K562 (cell line): ENCODE measurements around the gene APC2. TPM values are rescaled to one million over a fixed set of nuclear protein-coding genes. Genes with fewer than 3 reads are reported as not detected.

Source experiments
- ATF1 ChIP-seq, 2 experiments: fragments of 450-650 bp in 1 of 2; IDR thresholded peaks; 2 replicates each; pipeline ENCODE4 v1.6.1; 2016; ENCODE audit warnings: missing compliant biosample characterization in 1 of 2, missing genetic modification characterization in 1 of 2
- C11orf30 ChIP-seq: fragments of 450-650 bp; IDR thresholded peaks from 2 replicates; pipeline ENCODE4 v1.6.1; 2016; ENCODE audit warnings: low read depth, mild to moderate bottlenecking
- CHD4 ChIP-seq: fragments of 200-600 bp; sonication (generic); IDR thresholded peaks from 3 replicates; pipeline ENCODE4 v1.6.1; 2012; ENCODE audit warnings: low read depth, mild to moderate bottlenecking, mixed read lengths, low read length, inconsistent platforms; ENCODE audit not compliant: insufficient read depth, insufficient replicate concordance, poor library complexity, severe bottlenecking
- HMG20B ChIP-seq: fragments of 250-450 bp; sonication (Bioruptor Pico); IDR thresholded peaks from 2 replicates; pipeline ENCODE4 v1.5.0; 2021; ENCODE audit warnings: mild to moderate bottlenecking
- HNRNPLL ChIP-seq: fragments of 200-400 bp; formaldehyde crosslinking; IDR thresholded peaks from 2 replicates; pipeline ENCODE4 v1.6.1; 2017; ENCODE audit warnings: low read length, low read depth, mild to moderate bottlenecking; ENCODE audit not compliant: poor library complexity, severe bottlenecking
- NCOA2 ChIP-seq, 2 experiments: fragments of 450-650 bp; IDR thresholded peaks; 2 replicates each; pipeline ENCODE4 v1.6.1; 2018; ENCODE audit warnings: mild to moderate bottlenecking in 2 of 2, moderate library complexity in 1 of 2; ENCODE audit not compliant: partially characterized antibody in 2 of 2
- RUNX1 ChIP-seq: sonication (generic); IDR thresholded peaks from 2 replicates; pipeline ENCODE4 v1.6.1; 2016; ENCODE audit warnings: antibody characterized with exemption, low read depth
- SMARCB1 ChIP-seq: IDR thresholded peaks from 2 replicates; pipeline ENCODE4 v1.6.1; 2011; ENCODE audit warnings: improper control_type of control experiment, low read depth; ENCODE audit not compliant: insufficient read length
- TSC22D4 ChIP-seq: fragments of 450-650 bp; IDR thresholded peaks from 2 replicates; pipeline ENCODE4 v1.6.1; 2016; ENCODE audit warnings: missing genetic modification characterization, missing biosample characterization, control low read depth
- UBTF ChIP-seq, 2 experiments: IDR thresholded peaks; 2 replicates each; pipeline ENCODE4 v1.6.1; 2012; ENCODE audit warnings: improper control_type of control experiment in 2 of 2, low read depth in 2 of 2, low read length in 2 of 2, borderline replicate concordance in 1 of 2
- ZFX ChIP-seq: sonication (generic); formaldehyde crosslinking; IDR thresholded peaks from 2 replicates; pipeline ENCODE4 v1.8.0; 2022; ENCODE audit warnings: mild to moderate bottlenecking, missing genetic modification reagents, moderate library complexity
- ZNF133 ChIP-seq: fragments of 250-450 bp; sonication (Bioruptor Pico); IDR thresholded peaks from 2 replicates; pipeline ENCODE4 v1.4.0; 2020; ENCODE audit warnings: mild to moderate bottlenecking
- polyA plus RNA-seq, 8 experiments: library from polyadenylated mRNA; depleted of rRNA in 4 of 8; stranded (reverse) in 5 of 8; unstranded in 3 of 8; fragments of >200 nt; fragmentation: Nextera tagmentation in 2 of 8; fragmentation: Illumina TruSeq in 1 of 8; extraction: Ambion mirVana in 2 of 8; extraction: Trizol in 1 of 8; gene quantifications; 2 replicates each; pipeline versions ENCODE4 v1.2.1 to v1.2.3, GENCODE V29; 2011 to 2014; ENCODE audit warnings: inconsistent platforms in 1 of 8, missing spikeins in 1 of 8
- total RNA-seq, 7 experiments: library from RNA; depleted of rRNA in 6 of 7; stranded (reverse); fragments of >200 nt in 6 of 7; fragmentation: Illumina TruSeq in 2 of 7; extraction: Trizol in 2 of 7; gene quantifications; 2 replicates each; pipeline versions ENCODE4 v1.2.1 to v1.2.3, GENCODE V29; 2011 to 2021; ENCODE audit warnings: low replicate concordance in 1 of 7
- TF ChIP-seq, protein P1 (sequence below): fragments of 250-450 bp; sonication (Bioruptor Pico); IDR thresholded peaks from 2 replicates; pipeline ENCODE4 v1.8.0; 2022; ENCODE audit warnings: inconsistent platforms
- TF ChIP-seq, protein P2 (sequence below): fragments of 250-450 bp; sonication (Bioruptor Pico); IDR thresholded peaks from 2 replicates; pipeline ENCODE4 v1.8.0; 2021; ENCODE audit warnings: mild to moderate bottlenecking, moderate library complexity
- TF ChIP-seq, protein P3 (sequence below): fragments of 250-450 bp; sonication (Bioruptor Pico); IDR thresholded peaks from 2 replicates; pipeline ENCODE4 v1.4.0; 2020; ENCODE audit warnings: mild to moderate bottlenecking, moderate library complexity
- TF ChIP-seq, protein P4 (sequence below): fragments of 450-650 bp; IDR thresholded peaks from 2 replicates; pipeline ENCODE4 v1.6.1; 2016

APC2 gene
- total and polyA plus RNA-seq, 9 of the 15 experiments (the other 6 are each of a cell fraction or from before 2014, with no cell fraction given): 0.01 to 0.40 (median 0.05) TPM; not detected in 3

- TF ChIP-seq, protein P1, sequence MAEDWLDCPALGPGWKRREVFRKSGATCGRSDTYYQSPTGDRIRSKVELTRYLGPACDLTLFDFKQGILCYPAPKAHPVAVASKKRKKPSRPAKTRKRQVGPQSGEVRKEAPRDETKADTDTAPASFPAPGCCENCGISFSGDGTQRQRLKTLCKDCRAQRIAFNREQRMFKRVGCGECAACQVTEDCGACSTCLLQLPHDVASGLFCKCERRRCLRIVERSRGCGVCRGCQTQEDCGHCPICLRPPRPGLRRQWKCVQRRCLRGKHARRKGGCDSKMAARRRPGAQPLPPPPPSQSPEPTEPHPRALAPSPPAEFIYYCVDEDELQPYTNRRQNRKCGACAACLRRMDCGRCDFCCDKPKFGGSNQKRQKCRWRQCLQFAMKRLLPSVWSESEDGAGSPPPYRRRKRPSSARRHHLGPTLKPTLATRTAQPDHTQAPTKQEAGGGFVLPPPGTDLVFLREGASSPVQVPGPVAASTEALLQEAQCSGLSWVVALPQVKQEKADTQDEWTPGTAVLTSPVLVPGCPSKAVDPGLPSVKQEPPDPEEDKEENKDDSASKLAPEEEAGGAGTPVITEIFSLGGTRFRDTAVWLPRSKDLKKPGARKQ (CRISPR knock-in tag): no peak
- TF ChIP-seq HMG20B (CRISPR knock-in tag) (no peak), SMARCB1 (no peak), ZNF133 (CRISPR knock-in tag) (0 out of 2 replicates have a peak, but pooled peaks have one; percentile 17), ATF1 (CRISPR knock-in tag; IDR thresholded peaks at IDR 0.05) (no peak), ATF1 (tag; IDR thresholded peaks at IDR 0.05) (no peak), TSC22D4 (tag) (no peak), C11orf30 (no peak), CHD4 (peak; percentile 94), UBTF (IDR thresholded peaks at IDR 0.05; ENCODE audit: borderline replicate concordance in 1 of 2, low read depth in 2 of 2, low read length in 2 of 2) (no peak; a peak in 1 of 4 replicates), RUNX1 (no peak), ZFX (peak; percentile 52), NCOA2 (IDR thresholded peaks at IDR 0.05; ENCODE audit: partially characterized antibody in 2 of 2) (no peak), HNRNPLL (no peak)
- TF ChIP-seq, protein P2, sequence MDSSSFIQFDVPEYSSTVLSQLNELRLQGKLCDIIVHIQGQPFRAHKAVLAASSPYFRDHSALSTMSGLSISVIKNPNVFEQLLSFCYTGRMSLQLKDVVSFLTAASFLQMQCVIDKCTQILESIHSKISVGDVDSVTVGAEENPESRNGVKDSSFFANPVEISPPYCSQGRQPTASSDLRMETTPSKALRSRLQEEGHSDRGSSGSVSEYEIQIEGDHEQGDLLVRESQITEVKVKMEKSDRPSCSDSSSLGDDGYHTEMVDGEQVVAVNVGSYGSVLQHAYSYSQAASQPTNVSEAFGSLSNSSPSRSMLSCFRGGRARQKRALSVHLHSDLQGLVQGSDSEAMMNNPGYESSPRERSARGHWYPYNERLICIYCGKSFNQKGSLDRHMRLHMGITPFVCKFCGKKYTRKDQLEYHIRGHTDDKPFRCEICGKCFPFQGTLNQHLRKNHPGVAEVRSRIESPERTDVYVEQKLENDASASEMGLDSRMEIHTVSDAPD: no peak
- TF ChIP-seq, protein P3, sequence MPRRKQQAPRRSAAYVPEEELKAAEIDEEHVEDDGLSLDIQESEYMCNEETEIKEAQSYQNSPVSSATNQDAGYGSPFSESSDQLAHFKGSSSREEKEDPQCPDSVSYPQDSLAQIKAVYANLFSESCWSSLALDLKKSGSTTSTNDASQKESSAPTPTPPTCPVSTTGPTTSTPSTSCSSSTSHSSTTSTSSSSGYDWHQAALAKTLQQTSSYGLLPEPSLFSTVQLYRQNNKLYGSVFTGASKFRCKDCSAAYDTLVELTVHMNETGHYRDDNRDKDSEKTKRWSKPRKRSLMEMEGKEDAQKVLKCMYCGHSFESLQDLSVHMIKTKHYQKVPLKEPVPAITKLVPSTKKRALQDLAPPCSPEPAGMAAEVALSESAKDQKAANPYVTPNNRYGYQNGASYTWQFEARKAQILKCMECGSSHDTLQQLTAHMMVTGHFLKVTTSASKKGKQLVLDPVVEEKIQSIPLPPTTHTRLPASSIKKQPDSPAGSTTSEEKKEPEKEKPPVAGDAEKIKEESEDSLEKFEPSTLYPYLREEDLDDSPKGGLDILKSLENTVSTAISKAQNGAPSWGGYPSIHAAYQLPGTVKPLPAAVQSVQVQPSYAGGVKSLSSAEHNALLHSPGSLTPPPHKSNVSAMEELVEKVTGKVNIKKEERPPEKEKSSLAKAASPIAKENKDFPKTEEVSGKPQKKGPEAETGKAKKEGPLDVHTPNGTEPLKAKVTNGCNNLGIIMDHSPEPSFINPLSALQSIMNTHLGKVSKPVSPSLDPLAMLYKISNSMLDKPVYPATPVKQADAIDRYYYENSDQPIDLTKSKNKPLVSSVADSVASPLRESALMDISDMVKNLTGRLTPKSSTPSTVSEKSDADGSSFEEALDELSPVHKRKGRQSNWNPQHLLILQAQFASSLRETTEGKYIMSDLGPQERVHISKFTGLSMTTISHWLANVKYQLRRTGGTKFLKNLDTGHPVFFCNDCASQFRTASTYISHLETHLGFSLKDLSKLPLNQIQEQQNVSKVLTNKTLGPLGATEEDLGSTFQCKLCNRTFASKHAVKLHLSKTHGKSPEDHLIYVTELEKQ (CRISPR knock-in tag): no peak
- TF ChIP-seq, protein P4, sequence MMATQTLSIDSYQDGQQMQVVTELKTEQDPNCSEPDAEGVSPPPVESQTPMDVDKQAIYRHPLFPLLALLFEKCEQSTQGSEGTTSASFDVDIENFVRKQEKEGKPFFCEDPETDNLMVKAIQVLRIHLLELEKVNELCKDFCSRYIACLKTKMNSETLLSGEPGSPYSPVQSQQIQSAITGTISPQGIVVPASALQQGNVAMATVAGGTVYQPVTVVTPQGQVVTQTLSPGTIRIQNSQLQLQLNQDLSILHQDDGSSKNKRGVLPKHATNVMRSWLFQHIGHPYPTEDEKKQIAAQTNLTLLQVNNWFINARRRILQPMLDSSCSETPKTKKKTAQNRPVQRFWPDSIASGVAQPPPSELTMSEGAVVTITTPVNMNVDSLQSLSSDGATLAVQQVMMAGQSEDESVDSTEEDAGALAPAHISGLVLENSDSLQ: no peak
Observed at GRCh38 chr19:1512671-1513498, 63.0 kb downstream of the APC2 start, which contains the start of gene ADAMTSL5 (continued).
